Fibroblast of upper back skin (primary cell): ENCODE measurements around the gene CDHR3.

ENCODE experiments used
- DNase-seq: peaks from one replicate; pipeline ENCODE4 v3.0.0-alpha.2; 2013

The CDHR3 gene

DNA sequence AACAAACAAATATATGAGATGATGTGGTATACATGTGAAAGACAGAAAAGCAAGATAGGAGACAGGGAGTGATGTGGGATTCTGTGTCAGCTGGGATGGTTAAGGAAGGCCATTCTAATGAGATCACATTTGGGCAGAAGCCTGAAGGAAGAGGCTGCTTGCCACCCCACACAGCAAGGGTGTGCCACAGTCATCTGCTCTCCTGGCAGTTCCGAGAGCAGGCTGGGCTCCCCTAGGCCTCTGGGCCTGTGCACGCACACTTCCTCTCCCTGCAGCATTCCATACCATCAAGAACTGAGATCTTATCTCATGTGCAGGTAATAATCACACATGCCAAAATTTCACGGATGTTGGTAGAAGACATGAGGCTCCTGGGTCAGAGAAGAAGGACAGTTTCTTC lies 105.9 kb downstream of the CDHR3 start:
- DNase-seq: no peak

DNA sequence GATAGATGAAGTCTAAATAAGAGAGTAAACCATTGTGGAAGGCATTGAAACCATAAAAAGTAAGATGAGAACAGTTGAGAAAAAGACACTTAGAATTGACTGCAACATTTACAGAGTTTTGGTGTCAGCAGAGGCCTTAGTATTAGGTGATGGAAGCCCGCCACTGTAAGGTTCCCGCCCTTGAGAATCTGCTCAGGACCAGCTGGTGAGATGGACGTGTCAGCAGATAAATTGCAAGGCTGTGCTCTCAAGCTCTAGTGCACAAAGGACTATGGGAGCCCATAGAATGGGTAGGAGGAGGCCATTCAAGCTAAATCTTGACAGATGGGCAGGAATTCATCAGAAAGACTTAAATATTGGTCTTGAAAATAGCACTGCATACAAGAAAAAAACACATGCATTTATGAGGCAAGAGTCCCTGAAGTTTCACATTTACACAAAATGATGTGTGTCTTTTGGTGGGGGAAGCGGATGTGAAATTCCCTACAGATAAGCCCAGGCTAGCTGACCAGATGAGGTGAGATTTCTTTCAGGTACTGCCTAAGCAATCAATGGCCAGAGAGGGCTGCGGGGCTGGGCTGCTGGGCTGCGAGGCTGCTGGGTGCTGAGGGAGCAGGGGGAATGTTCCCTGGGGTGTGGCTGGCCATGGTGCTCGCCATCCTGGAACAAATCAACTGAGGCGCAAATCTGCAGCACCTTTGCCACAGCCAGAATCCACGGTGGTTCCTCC lies 106.6 kb downstream of the CDHR3 start:
- no peak for DNase-seq

DNA sequence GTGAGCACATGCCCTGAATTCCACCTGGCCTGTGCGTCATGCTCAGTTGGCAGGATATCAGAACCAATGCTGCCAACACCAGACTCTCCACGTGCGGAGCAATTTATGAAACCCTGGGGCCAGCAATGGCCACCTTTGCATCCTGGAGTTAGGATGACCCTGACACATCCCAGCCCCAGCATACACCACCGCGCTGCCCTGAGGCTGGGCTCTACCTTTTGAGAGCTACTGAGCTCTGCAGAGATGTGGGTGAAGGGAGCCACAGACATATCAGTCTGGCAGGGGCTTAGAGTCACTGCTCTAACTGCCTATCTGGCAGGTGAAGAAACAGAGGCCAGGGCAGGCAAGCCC lies 107.1 kb downstream of the CDHR3 start:
- no peak for DNase-seq

DNA sequence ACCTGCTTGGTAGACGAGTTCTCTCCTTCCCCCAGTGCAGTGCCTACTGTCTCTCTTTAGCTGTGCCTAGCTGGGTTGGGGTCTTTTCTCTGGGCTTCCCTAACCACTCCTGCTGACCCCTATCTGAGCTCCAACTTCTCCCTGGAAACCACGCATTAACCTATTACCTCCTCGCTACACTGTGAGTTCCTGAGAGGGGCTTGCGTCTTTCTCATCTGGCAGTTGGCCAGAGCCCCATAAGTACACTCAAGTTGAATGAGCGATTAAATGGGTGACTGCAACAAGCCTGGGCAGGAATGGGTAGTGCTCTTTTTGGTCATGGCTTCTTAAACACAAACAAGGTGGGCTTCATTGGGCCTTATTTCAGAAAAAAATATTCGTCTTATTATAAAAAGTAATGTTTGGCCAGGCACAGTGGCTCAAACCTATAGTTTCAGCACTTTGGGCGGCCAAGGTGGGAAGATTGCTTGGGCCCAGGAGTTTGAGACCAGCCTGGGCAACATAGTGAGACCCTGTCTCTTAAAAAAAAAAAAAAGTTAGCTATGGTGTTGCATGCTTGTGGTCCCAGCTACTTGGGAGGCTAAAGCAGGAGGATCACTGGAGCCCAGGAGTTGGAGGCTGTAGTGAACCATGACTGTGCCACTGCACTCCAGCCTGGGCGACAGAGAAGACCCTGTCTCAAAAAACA lies 107.6 kb downstream of the CDHR3 start:
- DNase-seq: no peak

DNA sequence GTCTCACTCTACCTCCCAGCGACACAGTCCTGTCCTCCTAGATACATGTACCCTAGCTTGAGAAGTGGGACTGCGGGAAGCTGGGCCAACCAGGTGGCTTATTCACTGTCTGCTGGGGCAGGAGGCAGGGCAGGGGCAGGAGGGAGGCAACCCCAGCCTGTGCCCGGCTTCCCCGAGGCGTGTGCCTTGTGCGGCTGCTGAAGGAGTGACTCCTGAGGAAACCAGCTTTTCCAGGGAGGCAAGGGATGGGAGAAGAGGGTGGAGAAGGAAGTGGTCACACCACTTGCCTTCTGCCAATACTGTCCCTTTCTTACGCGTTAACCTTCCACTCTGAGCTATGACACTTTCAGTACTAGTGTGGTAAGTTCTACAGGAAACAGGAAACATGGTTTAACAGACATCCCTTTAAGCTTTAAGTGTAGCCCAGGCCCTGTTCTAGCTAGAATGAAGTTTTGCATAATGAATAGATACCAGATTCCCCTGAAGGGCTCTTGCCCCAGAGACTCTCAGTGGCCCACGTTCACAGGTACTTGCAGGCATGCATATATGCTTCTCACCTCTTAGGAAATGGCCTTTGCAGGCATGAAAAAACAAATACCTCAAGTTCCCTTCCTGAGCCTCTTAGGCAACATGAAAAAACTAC lies 108.4 kb downstream of the CDHR3 start:
- DNase-seq: no peak

DNA sequence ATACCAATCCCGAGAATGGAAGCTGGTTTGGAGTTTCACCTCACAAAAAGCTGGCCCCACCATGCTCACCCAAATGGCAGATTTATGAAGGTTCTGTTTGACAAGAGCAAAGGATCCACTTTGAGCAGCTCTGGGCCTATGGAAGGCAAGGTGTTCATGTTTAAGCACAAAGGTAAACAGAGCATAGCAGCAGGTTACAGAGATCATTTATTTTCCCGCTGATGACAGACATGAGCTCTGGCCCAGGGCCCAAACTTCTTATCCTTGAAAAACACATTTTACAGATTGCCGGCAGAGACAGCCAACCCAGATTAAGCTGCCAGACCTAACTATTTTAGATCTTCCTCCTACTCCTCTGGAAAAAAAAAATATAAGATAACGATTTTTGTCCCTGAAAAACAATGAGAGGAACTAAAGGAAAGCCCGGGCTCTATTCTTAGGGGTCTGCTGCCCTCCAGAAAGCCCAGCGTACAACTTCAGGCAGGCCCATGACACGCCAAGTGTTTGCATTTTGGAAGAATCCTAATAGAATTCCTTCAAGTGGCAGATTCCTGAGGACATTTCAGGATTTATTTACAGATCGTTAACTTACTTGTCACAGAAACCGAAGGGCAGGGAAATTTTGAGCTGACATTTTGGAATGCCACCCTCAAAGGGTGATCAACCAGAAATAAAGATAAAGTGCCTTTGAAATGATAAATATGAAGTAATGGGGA lies 109.1 kb downstream of the CDHR3 start:
- no peak for DNase-seq

DNA sequence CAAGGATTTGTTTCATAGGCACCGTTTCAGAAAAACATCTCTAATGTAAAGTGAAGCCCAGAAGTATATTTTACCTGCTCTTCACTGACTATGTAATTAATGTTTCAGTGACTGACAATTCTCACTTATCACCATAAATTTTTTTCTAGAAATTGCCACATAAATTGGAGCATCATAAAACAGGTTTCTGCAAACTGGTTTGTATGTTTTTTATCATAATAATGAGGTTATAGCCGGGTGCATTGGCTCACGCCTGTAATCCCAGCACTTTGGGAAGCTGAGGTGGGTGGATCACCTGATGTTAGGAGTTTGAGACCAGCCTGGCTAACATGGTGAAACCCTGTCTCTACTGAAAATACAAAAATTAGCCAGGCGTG lies 109.6 kb downstream of the CDHR3 start:
- no peak for DNase-seq

DNA sequence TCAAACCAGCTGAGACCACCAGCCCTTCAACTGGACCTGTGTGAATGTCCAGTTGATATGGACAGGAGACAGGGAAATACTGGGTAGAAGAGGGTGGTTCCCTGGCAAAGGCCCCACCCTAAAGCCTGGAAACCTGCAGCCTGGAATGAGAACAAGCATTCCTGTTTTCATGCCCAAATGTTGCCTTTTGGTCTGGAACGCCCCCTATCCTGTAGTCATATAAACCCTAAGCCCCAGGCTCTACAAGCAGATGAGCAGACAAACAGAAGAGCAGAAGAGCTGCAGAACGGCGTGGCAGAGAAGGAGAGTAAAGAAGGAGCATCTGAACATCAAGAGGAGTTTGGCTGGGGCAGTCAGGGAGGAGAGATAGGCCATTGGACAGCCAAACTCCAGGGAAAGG lies 110.6 kb downstream of the CDHR3 start:
- no peak for DNase-seq

DNA sequence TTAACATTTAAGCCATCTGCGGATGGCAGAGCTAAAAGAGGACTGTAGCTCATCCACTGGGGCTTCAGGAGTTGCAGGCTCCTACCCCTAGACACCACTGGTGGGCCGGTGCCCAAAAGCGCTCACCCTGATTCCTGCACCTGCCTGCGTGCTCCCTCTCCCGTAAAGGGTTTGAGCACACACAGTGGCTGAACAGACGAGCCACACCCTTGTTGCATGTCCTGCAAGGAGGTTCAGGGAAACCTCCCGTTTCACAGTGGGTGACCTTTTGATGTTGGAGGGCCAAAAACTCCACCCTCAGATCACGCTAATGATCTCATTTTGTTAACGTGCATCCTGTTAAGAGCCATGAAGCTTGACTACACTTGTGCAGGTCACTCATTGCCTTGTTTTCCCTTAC lies 111.2 kb downstream of the CDHR3 start:
- no peak for DNase-seq

DNA sequence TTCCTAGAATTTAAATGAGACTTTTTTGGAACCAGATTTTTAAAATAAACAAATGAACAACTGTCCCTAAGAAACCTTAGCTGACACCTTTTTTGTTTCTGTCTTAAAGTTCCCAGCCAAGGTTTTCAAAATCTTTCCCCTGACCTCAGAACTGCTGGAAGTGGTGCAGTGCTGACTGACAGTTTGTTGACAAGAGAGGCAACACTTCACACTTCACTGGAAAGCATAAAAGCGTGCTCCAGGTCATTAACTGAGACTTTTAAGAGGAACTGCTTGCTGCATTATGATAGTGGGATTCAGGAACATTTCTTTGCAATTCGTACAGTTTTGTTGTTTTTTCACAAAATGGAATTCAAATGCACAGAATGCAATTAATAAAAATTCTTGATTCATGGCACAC lies 112.9 kb downstream of the CDHR3 start:
- DNase-seq: no peak

DNA sequence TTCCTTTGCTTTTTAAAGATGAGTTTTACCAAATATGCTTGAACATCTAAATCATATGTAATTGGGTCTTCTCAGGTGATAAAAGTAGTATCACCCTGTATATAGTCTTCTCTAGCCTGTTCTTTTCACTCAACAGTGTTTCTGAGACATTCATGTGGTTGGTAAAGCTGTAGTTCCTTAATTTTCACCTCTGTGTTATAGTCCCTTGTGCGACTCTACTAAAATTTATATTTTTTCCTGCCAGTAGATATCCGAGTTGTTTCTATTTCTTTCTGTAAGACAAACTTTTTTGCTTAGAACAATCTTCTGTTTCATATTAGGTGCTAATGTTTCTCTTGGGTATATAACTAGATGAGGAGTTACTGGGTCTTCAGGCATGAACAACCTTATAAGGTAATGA lies 113.5 kb downstream of the CDHR3 start:
- DNase-seq: no peak

DNA sequence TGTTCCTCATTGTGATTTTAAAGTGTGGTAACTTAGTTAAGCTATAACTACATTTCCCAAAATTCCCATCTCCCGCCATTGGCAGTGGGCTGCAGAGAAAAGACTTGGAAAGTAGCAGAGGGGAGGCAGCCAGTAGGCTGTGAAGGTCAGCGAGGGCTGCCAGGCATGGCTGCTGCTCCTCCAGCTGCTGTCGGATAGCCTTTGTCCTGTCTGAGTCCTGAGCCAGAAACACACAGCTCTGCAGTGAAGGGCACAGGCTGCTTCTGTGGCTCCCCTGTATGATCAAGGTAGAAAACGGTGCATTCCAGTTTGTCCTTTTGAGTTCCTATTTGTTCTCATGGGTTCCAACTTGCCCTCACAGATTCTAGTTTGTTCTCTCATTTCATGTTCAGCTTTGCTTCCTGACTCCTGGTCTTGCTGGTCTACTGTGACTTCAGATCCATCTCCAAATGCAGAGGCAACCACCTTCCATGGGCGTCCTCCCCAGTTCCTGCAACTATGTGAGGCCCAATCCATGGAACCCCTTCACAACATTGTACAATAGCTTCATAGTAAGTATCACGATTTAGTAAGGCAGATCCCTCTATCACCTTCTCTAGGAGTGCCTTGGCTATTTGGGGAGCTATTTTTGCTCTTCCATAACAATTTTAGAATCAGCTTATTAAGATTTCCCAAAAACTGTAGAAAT lies 117.4 kb downstream of the CDHR3 start:
- no peak for DNase-seq

DNA sequence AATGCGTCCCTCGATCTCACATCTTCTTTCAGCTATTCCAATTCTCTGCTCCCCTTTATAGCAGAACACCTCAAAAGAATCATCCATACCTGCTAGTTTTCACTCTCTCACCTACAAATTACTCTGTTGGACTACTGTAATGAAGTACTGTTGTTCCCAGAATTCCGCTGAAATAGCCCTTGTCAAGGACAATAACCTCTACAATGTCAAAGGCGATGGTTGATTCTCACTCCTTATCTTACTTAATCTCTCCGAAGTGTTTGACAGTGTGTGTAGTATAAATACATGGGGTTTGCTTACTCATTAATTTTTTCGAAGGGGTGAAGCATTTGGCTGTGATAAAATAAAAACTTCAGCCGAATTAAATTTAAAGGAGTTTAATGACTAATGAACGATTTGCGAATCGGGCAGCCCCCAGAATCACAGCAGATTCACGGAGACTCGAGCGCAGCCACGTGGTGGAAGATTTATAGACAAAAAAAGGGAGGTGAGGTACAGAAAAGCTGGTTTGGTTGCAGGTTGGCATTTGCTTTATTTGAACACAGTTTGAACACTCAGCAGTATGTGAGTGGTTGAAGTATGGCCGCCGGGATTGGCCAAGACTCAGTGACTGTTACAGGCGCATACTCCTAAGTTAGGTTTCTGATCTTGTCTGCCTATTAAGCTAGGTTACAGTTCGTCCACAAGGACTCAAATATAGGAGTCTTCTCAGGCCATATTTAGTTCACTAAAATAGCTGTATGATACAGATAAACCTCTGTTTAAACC lies 119.2 kb downstream of the CDHR3 start:
- DNase-seq: no peak
